DMS79 (cell line): ENCODE measurements around the gene TRPV4.
"Not testable (repeated sequence)": the region's sequence is repeated elsewhere in the genome, so short reads cannot be mapped to it uniquely, and the experiment has no call there.

Experiments used
- DNase-seq: peaks from one replicate; lab custom pipeline; 2025; lab: John Stamatoyannopoulos, UW

The TRPV4 gene

DNA sequence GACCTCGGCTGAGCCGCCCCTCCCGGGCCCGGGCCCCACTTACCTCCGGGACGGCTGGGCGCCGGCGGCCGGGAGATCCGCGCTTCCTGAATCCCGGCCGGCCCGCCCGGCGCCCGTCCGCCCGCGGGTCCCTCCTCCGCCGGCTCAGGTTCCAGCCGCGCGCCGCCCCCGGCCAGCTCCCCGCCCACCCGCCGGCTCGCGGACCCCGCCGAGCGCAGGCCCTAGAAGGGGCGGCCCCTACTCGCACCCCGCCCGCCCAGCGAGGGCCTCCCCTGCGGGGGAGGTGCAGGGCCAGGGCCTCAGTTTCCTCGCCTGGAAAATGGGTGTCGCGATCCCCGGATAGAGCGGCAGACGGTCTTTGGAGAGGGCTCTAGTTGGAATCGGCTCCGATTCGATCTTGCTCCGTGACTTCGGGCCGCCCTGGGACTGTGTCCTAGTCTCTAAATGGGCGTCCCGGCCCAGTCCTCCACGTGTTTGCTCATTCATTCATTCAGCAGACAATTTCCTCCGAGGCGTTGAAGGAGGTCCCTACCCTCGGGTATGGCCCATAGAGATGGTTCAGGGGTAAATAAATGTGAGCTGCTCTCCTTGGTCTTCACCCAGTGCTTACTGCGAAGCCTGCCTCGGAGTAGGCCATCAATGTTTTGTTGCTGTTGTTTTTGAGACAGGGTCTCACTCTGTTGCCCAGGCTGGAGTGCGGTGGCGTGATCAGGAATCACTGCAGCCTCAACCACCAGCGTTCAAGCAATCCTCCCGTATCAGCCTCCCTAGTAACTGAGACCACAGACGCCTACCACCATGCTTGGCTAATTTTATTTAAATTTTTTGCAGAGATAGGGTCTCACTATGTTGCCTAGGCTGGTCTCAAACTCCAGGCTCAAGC, at the start of gene TRPV4:
TSS of gene TRPV4 (minus strand) at position 92 of the 883 bp plus-strand sequence. CDS start 18,602 bp downstream, outside the sequence.
- no peak for DNase-seq

DNA sequence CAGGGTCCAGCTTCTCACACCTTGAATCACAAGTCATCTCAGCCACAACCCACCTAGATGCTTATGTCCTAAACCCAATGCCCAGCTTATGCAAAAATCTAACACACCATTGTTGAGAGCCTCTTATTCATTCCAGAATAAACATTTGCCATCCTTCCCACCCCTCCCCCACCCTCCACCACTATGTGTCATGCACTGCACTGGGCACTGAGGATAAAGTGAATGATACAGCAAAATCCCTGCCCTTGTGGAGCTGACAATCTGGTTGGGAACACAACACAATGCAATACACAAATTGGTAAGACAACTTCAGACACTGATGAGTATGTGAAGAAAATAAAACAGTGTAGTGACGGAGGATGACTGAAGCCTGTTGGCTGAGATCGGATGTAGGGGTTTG, 48.6 kb upstream of the TRPV4 start:
- DNase-seq, result no peak

DNA sequence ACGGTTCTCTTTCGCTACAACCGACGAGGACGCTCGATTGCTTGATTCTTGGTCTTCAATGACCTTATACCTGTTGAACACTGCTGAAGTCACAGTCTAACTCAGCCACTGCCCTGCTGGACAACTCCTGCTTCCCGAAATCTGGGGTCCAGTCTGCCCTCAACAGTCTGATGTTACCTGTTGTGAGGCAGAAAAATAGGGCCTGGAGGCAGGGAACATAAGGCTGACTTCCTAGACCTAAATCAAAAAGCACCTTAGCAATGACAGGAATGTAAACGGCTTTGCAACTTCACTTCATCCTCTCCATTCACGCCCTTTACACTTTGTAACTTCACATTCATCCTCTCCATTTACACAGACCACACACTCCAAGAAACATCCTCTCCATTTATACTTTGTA, 47.7 kb upstream of the TRPV4 start:
- no peak for DNase-seq

DNA sequence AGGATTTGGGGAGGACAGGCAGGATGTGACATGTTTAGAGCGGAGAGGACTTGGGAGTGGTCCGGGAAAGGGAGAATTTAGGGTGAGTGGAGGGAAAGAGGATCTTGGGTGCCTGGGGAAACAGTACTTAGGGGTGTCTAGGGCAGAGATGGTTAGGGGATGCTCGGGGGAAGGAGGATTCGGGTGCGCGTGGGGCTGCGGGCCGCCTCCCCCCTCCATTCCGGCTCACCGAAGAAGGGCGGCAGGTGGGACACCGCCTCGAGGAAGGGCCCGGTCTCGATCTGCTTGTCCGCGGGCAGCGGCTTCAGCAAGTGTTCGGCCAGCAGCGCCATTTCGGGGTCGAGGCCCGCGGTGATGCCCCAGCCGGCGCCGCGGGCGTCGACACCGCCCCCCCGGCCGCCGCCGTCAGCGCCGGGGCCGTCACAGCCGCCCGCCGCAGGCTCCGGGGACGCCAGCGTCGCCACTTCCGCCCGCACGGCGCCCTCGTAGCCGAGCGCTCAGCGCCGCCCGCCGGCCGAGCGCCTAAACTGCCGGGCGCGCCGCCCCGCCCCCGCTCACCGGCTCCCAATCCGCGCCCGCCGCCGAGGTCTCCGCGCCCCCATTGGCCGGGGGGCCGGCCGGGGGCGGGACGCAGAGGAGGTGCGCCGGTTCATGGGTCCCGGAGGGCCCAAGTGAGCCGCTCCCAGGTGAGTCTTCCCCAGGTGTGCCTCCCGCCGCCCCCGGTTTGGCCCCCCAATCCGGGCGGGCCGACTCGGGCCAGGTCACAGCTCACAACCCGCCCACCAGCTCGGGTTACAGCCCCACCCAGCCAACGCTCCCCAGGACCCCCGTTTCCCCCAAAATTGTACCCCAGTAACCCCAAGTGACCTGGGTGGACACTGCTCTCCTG, 47.1 kb upstream of the TRPV4 start, which contains the start of gene GLTP:
TSS of gene GLTP (minus strand) at position 499 of the 889 bp plus-strand sequence. CDS start at position 332, 167 bp downstream.
- peak; percentile 51 for DNase-seq

DNA sequence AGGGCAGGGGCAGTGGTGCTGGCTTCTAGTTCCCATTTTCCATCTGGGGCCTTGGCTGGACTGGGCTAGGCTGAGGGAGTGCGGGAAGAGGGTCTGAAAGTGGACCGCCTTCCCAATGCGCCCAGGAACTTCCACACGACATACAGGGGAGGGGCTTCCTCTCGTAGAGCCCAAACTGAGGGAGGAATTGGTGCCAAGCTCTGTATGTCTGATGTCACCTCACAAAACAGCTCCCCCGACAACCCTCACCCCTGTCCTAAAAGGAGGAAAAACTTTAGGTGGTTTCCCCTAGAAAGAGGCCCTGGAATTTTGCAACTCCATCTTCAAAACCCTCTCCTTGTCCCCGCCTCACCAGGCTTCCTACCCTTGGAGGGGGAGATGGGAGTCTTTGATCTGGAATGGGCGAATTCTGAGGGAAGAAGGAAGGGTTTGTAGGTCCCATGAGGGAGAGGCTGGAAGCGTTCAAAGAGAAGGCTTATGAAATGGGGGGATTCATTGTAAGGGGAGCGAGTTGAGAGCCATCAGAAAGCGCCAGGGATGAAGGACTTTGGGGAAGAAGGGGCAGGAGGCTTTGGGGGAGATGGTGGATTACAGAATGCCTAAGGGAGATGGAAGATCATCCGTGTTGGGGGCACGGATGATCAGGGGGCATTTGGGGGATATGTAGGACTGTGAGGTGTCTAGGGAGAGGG, 46.3 kb upstream of the TRPV4 start:
- no peak for DNase-seq

DNA sequence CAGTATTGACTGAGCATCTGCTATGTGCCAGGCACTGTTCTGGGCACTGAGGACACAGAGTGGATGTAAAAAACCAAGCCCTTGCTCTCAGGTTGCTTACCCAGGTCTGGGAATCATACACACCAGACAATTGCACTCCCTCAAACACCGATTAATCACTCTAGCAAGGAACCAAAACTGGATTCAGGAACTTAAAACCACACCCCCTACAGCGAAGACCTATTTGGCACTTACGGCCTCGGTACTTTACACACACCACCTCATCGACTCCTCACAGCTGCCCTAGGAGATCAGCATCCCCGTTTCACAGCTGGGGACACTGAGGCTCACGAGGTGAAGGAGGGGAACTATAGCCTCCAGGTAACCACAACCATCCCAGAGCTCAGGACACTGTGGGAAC, 45.6 kb upstream of the TRPV4 start:
- DNase-seq, result no peak

DNA sequence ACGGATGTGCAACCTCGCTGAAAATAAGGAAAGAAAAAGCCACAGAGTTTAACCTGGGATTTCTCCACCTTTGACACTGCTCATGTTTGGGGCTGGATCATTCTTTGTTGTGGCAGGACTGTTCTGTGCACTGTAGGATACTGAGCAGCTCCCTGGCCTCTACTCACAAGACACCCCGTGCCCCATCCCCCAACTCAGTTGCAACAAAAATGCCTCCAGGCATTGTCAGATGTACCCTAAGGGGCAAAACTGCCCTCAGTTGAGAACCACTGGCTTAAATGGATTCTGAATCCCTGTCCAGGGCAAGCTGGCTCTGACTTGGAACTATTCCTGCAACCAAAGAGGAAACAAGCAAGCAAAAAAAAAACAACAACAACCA, 45.0 kb upstream of the TRPV4 start:
- DNase-seq, result no peak

DNA sequence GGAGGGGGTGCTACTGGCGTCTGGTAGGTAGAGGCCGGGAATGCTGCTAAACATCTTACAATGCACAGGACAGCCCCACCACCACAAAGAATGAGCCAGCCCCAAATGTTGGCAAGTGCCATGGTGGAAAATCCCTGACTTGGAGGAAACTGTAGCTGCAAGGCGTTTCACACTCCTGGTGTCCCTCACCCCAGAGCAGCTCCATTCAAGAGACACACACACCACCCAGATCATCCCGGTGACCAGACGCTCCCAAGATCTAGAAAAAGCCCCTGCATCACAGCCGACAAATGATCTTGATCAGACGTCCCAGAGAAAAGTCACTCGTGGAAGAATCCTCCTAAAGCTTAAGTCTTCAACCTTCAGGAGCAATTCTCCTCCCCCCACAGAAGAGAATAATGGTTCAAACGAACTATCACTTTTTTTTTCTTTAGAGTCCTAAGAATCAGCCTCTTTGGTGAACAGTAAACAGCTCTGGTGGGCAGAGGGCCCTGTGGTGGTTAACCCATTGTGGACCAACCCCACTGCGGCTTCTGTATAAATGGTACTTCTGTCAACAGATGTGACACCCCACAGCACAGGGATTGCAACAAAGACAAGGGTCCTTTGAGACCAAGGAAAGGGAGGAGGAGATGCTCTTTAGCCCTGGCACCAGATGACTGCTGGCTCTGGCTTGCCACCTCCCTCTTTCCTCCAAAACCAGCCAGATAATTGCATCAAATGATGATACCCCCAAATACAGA, 44.5 kb upstream of the TRPV4 start:
- no peak for DNase-seq

DNA sequence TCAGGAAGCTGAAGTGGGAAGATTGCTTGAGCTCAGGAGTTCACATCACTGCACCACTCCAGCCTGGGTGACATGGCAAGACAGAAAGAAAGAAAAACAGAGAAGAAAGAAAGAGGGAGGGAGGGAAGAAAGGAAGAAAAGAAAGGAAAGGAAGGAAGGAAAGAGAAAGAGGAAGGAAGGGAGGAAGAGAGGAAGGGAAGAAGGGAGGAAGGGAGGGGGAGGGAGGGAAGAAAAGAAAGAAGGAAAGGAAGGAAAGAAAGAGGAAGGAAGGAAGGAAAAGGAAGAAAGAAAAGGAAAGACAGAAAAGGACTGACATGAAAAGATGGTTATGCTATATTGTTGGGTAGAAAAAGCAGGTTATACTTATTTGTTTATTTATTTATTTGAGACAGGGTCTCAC, 43.2 kb upstream of the TRPV4 start:
- no peak for DNase-seq

DNA sequence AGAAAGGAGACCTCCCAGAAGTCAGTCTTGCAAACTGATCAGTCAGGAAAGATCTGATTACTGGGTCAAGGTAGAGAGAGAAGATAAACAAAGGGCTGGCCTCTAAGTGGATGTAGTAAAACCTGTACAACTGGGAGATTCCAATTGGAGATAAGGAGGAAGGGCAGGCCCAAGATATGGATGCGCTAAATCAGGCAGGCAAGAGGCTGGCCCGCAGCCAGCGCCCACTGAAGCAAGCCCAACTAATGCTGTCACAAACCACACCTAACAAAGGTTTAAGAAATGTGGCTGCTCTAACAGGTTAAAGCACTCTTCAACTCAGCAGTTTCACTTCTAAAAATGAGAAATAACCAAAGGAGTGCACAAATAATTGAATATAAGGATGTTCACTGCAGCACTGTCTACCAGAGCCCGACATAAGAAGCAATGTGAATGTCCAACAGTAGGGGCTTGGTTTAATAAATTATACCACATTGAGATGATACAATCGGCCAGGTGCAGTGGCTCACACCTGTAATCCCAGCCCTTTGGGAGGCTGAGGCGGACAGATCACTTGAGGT, 42.5 kb upstream of the TRPV4 start:
- peak; percentile 97 for DNase-seq

DNA sequence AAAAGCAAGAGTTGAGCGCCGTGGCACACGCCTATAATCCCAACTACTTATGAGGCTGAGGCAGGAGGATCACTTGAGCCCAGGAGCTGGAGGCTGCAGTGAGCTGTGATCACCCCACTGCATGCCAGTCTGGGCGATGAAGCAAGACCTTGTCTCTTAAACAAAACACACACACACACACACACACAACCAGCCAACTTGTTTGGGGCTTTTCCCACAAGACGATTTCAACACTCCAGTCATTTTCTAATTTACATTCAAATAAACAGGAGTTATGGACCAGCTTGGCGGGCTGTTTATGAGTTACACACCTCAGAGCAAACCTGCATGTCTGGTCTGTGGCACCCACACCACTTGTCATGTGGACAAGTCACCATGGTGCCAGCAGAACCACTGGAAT, 40.5 kb upstream of the TRPV4 start:
- DNase-seq, result no peak

DNA sequence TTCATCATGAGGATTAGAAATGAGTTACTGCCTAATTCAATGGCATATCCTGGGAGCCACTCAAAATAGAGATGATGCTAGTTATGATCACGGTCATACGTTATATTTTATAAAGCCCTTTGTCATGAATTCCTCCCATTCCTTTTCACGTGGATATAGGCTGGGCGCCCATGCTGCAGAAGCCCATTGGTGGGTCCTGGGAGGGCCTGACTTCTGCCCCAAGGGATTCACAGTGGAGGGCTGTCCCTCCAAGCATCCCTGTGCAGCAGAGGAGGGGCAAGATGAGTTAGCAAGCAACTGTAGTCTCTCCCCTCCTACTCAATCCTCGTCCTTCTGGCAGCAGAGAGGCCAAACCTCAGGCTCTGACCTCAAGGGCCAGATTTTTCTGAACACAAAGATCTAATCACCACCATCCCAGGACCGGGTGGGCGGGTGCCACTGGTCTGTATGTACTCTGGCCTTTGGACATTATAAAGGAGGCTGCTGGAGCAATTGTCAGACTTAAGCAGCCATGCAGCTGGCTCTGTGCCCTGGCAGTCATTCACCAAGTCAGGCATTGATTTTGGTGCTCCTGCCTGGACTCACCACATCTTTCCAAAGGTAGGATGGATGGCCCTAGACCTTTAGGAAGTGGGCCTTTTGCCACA, 38.6 kb upstream of the TRPV4 start:
- DNase-seq, result peak; percentile 61

DNA sequence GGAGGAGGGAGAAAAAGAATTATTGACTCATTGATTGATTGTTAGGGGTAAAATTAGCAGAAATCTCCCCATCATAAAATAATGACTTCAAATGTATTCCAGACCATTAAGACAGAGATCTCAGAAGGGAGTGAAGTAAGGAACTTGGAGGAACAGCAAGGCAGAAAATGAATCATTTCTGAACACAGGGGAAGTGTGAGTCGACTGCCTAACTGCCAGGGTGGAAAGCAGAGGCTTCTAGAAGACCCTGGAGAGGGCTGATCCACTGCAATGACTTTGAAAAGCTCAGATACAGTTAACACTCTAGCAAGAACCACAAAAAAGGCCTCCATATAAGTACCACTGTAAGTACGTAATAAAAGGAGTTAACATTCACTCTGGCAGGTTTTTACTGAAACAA, 37.5 kb upstream of the TRPV4 start:
- DNase-seq, result peak; percentile 25

DNA sequence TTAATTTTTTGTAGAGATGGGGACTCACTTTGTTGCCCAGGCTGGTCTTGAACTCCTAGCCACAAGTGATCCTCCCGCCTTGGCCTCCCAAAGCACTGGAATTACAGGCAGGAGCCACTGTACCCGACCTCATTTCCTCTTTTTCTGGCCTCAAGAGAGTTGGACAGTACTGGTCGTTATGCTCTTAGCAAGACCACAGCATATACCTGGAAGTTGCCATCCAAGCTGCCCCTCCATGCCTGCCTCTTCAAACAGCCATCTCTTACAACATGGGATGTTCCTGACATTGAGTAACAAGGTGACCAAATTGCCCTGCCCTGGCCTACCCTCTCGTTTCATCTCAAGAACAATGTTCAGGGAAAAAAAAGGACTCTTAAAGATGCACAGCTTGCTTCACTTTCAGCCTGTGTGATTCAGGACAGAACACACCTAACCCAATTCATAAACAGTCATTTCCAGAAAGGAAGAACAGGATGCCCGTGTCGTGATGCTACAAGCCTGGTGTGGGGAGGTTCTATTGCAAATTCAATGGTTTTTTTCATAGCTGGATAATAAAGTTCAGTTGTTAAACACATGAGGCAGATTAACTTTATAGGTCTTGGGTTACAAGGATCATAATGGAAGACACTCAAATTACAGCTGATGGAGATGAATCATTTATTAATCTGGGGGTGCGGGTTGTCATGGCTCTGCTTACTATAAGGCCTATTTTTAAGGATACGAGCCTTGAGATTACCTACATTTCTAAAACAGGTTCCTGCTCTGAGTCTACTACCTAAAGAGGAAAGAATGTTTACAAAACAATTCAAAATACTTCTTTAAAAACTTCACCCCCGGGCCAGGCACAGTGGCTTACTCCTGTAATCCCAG, 35.2 kb upstream of the TRPV4 start:
- DNase-seq, result no peak

DNA sequence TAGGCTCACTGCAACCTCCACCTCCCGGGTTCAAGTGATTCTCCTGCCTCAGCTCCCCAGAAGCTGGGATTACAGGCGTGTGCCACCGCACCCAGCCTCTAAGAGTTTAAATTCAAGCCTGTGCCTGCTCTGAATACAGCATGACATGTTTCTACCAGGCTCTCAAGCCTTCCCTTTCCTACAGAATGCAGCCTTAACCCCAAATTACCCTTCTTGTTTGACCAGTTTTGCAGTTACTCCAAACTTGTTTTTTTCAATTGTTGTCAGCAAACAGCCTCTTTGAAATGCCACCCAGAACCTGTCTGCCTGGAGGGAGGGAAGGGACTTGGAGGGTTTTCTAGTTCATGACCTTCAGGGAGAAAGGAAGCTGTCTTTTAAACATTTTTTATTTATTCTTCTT, 31.7 kb upstream of the TRPV4 start:
- peak; percentile 71 for DNase-seq

DNA sequence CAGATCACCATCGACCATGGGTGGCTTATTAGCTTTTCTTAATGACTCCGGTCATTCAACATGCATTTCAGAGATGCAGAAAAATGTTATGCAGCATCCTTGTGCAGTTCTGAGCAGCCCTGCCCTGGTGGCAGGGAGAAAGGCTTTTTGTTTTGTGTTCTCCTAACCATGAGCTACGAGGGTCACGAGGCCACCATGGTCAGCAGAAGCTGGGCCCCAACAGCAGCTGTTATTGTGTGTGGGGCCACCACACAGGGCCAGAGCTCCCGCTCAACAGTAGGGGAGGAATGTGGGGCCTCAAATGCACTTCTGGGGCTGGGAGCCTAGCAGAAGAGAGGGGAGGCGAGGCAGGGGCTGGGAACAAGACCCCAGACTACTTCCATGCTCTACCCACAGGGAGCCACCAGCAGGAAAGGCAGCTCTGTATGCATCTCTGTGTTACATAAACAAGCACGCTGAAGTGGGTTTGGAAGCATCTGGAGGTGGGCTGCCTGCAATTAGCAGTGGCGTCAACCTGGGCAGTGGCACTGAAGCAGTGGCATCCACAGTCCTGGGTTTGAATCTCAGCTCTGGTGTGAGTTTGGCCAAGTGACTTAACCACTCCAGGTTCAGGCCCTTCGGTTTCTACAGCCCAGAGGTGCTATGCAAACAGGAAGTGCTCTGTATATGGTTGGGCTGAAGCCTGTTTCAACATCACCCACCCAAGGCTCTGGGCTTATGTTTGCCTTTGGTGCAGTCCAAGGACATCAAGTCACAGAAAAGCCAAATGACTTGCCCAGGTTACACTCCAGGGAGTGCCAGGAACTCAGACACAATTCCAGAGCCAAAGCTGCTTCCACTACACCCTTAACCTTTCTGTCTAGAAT, 30.9 kb upstream of the TRPV4 start:
- no peak for DNase-seq

DNA sequence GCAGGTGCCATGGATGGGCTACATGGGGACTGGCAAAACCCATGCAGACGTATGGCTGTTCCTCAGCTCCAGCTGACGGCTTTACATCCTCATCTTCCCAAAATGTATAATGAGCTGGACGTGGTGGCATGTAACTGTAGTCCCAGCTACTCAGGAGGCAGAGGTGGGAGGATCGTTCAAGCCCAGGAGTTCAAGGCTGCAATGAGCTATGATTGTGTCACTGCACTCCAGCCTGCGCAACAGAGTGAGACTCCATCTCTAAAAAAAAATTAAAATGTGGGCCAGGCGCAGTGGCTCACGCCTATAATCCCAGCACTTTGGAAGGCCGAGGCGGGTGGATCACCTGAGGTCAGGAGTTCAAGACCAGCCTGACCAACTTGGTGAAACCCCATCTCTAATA, 29.3 kb upstream of the TRPV4 start:
- DNase-seq, result not testable (repeated sequence)

DNA sequence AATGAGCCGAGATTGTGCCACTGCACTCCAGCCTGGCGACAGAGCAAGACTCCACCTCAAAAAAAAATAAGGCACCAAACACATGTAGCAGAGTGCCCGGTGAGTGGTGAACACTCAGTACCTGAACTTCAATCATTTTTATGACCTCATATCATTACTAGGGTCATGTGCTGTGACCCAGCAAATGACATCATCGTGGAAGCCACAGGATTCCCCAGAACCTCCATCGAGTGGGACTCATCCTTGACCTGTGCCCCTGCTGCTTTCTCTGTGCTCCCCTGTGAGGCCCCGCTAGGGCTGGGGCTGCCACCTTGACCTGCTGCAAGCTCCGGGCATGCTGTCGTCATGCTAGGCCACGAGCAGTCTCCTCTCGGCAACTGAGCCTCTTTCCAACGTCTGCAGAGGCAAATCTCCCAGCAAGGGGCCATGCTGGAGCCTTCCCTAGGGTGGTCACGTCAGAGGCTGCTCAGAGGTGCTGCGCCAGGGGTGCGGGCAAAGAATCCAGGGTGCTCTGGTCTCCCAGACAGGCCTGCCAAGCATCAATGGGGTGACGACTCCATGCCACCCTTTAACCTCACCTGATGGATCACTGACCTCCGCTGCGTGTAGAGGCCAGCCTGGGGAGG, 28.6 kb upstream of the TRPV4 start:
- DNase-seq, result no peak
